Glomerular visceral epithelial cell (primary cell): ENCODE data around the gene SLC9A3.

ENCODE experiments used
- DNase-seq: peaks from one replicate; pipeline ENCODE4 v3.0.0-alpha.2; 2016; ENCODE audit errors: extremely low spot score

Gene SLC9A3

GRCh38 chr5:538801-539468 lies 14.7 kb upstream of the SLC9A3 start:
- no peak for DNase-seq

GRCh38 chr5:538271-538771 lies 14.1 kb upstream of the SLC9A3 start:
- no peak for DNase-seq

- DNase-seq, result no peak
Measured at GRCh38 chr5:537621-538071, 13.4 kb upstream of the SLC9A3 start.

- DNase-seq, result no peak
Measured at GRCh38 chr5:537098-537497, 12.8 kb upstream of the SLC9A3 start.

- no peak for DNase-seq
Measured at GRCh38 chr5:535846-536698, 11.8 kb upstream of the SLC9A3 start.

- no peak for DNase-seq
Measured at GRCh38 chr5:534743-535671, 10.8 kb upstream of the SLC9A3 start.

- DNase-seq, result no peak
Measured at GRCh38 chr5:533955-534742, 9.9 kb upstream of the SLC9A3 start.

- DNase-seq, result no peak
Measured at GRCh38 chr5:533243-533954, 9.2 kb upstream of the SLC9A3 start.

- DNase-seq, result no peak
Measured at GRCh38 chr5:532521-533242, 8.4 kb upstream of the SLC9A3 start.

GRCh38 chr5:531749-532315 lies 7.6 kb upstream of the SLC9A3 start:
- no peak for DNase-seq

GRCh38 chr5:531101-531748 lies 7.0 kb upstream of the SLC9A3 start:
- no peak for DNase-seq

GRCh38 chr5:530001-530955 lies 6.0 kb upstream of the SLC9A3 start:
- DNase-seq, result no peak

- DNase-seq, result no peak
Measured at GRCh38 chr5:528629-529511, 4.6 kb upstream of the SLC9A3 start.

GRCh38 chr5:527646-528628 lies 3.7 kb upstream of the SLC9A3 start:
- no peak for DNase-seq

GRCh38 chr5:526456-527088 lies 2.3 kb upstream of the SLC9A3 start:
- no peak for DNase-seq
